LNCAP (cell line): ENCODE data around the gene DMRTC1B.
"Not testable (repeated sequence)": the region's sequence is repeated elsewhere in the genome, so short reads cannot be mapped to it uniquely, and the experiment has no call there.

Experiments
- TF ChIP-seq, protein P1 (sequence below): fragments of 450-650 bp; IDR thresholded peaks from 2 replicates; pipeline ENCODE4 v1.5.1; 2017; ENCODE audit warnings: mild to moderate bottlenecking

The DMRTC1B gene, protein sequence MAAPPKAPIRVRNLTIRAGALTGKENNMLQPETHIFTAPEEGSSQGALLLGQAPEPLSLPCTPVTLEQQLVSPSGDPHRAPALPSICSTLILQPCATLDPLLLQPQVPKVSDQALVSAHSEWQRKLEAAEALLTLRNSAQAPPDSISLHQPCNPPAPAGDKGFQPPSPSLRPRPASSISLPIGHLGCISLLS

DNA sequence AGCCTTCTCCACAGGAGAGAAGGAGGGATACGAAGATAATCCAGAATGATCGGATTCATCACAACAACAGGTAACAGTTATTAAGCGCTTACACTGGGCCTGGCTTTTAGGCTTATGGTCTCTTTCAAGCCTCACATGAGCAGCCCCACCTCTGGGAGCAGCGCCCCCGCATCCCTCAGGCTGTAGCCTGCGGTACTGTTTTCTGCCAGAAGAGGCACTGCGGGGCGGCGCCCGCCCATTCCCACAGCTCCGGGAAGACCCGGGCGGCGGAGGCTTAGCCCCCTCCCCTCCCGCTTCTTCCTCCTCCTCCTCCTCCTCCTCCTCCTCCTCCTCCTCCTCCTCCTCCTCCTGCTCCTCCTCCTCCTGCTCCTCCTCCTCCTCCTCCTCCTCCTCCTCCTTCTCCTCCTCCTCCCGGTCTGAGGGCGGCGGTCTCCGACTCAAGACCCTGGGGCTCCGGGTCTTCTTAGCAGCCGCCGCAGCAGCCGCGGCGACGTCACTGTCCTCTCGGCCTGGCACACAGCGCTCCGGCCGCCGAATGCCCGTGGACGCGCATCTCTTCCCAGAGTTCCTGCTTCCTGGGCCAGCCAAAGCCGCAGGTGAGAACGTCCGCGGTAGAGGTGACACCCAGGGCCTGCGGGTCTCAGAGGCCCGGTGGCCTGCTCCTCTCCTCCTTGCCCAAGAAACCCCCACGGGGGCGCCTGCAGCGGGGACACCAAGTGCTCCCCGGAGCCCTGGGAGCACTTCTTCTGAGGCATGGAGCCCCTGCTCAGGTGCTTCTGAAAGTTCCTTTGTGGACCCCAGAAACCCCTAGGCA, at the start of gene DMRTC1B:
DMRTC1B (plus strand) TSS at position 238 of the 814 bp plus-strand sequence. CDS start 68,246 bp downstream, outside the sequence.
- TF ChIP-seq, protein P1, sequence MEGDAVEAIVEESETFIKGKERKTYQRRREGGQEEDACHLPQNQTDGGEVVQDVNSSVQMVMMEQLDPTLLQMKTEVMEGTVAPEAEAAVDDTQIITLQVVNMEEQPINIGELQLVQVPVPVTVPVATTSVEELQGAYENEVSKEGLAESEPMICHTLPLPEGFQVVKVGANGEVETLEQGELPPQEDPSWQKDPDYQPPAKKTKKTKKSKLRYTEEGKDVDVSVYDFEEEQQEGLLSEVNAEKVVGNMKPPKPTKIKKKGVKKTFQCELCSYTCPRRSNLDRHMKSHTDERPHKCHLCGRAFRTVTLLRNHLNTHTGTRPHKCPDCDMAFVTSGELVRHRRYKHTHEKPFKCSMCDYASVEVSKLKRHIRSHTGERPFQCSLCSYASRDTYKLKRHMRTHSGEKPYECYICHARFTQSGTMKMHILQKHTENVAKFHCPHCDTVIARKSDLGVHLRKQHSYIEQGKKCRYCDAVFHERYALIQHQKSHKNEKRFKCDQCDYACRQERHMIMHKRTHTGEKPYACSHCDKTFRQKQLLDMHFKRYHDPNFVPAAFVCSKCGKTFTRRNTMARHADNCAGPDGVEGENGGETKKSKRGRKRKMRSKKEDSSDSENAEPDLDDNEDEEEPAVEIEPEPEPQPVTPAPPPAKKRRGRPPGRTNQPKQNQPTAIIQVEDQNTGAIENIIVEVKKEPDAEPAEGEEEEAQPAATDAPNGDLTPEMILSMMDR, result not testable (repeated sequence)

DNA sequence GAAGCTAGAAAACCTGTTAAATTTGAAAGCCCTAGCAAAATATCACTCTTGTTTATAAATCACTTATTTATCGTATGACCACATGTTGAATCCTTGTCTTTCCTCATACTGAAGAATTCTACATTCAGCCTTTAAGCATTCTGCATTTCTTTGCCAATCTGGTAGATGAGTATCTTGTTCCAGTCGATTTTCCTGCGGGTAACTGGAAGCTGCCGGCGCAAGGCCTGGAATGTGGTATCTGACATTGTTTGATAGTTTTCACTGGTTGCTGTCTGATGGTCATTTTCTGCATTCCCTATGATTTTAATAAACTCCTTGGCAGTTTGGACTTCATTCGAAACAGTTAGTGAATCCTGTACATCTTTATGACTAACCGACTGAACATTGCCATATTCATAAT, 48.8 kb upstream of the DMRTC1B start:
- TF ChIP-seq, protein P1, result no peak

DNA sequence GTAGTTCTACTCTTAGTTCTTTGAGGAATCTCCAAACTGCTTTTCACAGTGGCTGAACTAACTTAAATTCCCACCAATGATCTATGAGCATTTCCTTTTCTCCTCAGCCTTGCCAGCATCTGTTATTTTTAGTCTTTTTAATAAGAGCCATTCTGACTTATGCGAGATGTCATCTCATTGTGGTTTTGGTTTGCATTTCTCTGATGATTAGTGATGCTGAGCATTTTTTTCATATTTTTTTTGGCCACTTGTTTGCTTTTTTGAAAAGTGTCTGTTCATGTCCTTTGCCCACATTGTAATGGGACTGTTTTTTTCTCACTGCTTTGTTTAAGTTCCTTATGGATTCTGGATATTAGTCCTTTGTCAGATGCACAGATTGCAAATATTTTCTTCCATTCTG, 41.1 kb upstream of the DMRTC1B start:
- TF ChIP-seq, protein P1, result no peak

DNA sequence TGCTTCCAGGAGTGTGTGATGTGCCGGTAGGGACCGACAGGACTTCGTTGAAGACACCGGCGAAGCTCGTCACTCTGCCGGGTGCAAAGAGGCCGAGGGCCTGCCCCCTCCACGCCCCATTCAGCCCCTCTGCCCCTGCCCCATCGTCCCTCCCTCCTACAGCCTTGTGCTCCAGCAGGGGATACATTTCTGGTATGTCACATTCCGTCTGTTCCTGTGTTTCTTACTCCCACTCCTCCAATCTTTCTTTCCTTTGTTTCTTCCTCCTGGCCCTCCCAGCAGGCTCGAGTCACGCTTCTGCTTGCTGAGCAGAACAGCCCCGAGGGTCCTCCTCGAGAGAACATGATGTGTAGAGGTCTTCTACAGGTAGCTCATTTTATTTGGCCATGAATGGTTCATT, 5.9 kb downstream of the DMRTC1B start, which contains the start of gene FAM236B:
FAM236B (minus strand) TSS at position 101 of the 400 bp plus-strand sequence; CDS start at position 1, 100 bp downstream.
- TF ChIP-seq, protein P1, result not testable (repeated sequence)

DNA sequence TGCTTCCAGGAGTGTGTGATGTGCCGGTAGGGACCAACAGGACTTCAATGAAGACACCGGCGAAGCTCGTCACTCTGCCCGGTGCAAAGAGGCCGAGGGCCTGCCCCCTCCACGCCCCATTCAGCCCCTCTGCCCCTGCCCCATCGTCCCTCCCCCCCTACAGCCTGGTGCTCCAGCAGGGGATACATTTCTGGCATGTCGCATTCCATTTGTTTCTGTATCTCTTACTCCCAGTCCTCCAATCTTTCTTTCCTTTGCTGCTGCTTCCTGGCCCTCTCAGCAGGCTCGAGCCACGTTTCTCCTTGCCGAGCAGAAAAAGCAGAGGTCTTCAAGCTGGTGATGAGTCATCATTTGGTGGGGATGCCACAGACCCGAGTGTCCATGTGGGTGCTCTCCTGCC, 31.4 kb downstream of the DMRTC1B start, which contains the start of gene FAM236D:
FAM236D (minus strand) TSS at position 101 of the 400 bp plus-strand sequence; CDS start at position 1, 100 bp downstream.
- TF ChIP-seq, protein P1, result not testable (repeated sequence)
